HEK293 (cell line): ENCODE results near the gene ADIG.

Experiments used
- CTCF ChIA-PET: fragments of 350-600 bp; formaldehyde crosslinking; extraction: SDS; loops from one replicate; lab custom pipeline; 2021; ENCODE audit warnings: antibody characterized with exemption; lab: Yijun Ruan, JAX
- POLR2A ChIA-PET: fragments of 300-600 bp; formaldehyde crosslinking; extraction: SDS; loops from one replicate; lab custom pipeline; 2020; ENCODE audit warnings: antibody characterized with exemption, inconsistent platforms; lab: Yijun Ruan, JAX
- H3K27ac ChIP-seq: fragments of 200-500 bp; sonication (Bioruptor generic); 2 replicates; pipeline ENCODE4 v1.5.1; 2014; ENCODE audit warnings: low read depth, low read length, control low read depth, inconsistent platforms; ENCODE audit errors: extremely low read depth
- H3K36me3 ChIP-seq, 2 experiments: fragments of 200-500 bp in 1 of 2; sonication (Bioruptor generic) in 1 of 2; 1 replicate in 1 of 2; 2 replicates in 1 of 2; pipeline ENCODE4 v1.5.1; 2014 to 2017; ENCODE audit warnings: inconsistent platforms in 2 of 2, low read length in 2 of 2; ENCODE audit not compliant: control insufficient read depth in 2 of 2, insufficient read depth in 1 of 2
- H3K4me1 ChIP-seq: fragments of 200-500 bp; sonication (Bioruptor generic); 2 replicates; pipeline ENCODE4 v1.5.1; 2014; ENCODE audit warnings: mild to moderate bottlenecking, low read length, inconsistent platforms; ENCODE audit not compliant: control insufficient read depth, insufficient read depth
- H3K4me3 ChIP-seq: 2 replicates; pipeline ENCODE4 v1.5.1; 2011; ENCODE audit warnings: low read depth, mild to moderate bottlenecking, control low read depth, low read length, moderate library complexity
- H3K9me3 ChIP-seq: fragments of 200-500 bp; sonication (Bioruptor generic); 2 replicates; pipeline ENCODE4 v1.5.1; 2014; ENCODE audit warnings: low read depth, low read length, inconsistent platforms; ENCODE audit not compliant: control insufficient read depth, insufficient read depth
- BCL11A ChIP-seq: fragments of 450-650 bp; formaldehyde crosslinking; IDR thresholded peaks from 2 replicates; pipeline ENCODE4 v1.5.1; 2016; ENCODE audit warnings: low read depth, missing biosample characterization, missing genetic modification characterization
- GLIS1 ChIP-seq: fragments of 450-650 bp; formaldehyde crosslinking; IDR thresholded peaks from 2 replicates; pipeline ENCODE4 v1.5.1; 2016; ENCODE audit warnings: missing biosample characterization, missing genetic modification characterization
- KLF9 ChIP-seq: fragments of 450-650 bp; formaldehyde crosslinking; IDR thresholded peaks from 2 replicates; pipeline ENCODE4 v1.5.1; 2016; ENCODE audit warnings: missing biosample characterization, missing genetic modification characterization, low read depth
- MZF1 ChIP-seq: fragments of 450-650 bp; formaldehyde crosslinking; IDR thresholded peaks from 2 replicates; pipeline ENCODE4 v1.5.1; 2017; ENCODE audit warnings: missing biosample characterization, missing genetic modification characterization, borderline replicate concordance
- PRDM1 ChIP-seq: fragments of 450-650 bp; formaldehyde crosslinking; IDR thresholded peaks from 2 replicates; pipeline ENCODE4; 2016; ENCODE audit warnings: missing biosample characterization, missing genetic modification characterization
- ZFP3 ChIP-seq: fragments of 450-650 bp; formaldehyde crosslinking; IDR thresholded peaks from 2 replicates; pipeline ENCODE4 v1.5.1; 2016; ENCODE audit warnings: low read depth, missing biosample characterization, missing genetic modification characterization
- ZFP69B ChIP-seq: fragments of 450-650 bp; formaldehyde crosslinking; IDR thresholded peaks from 2 replicates; pipeline ENCODE4 v1.5.1; 2016; ENCODE audit warnings: missing biosample characterization, missing genetic modification characterization
- ZIC2 ChIP-seq: fragments of 450-650 bp; formaldehyde crosslinking; IDR thresholded peaks from 2 replicates; pipeline ENCODE4 v1.5.1; 2016; ENCODE audit warnings: missing biosample characterization, missing genetic modification characterization
- ZNF140 ChIP-seq: fragments of 450-650 bp; formaldehyde crosslinking; IDR thresholded peaks from 2 replicates; pipeline ENCODE4 v1.5.1; 2016; ENCODE audit warnings: missing biosample characterization, missing genetic modification characterization
- ZNF24 ChIP-seq: fragments of 450-650 bp; formaldehyde crosslinking; IDR thresholded peaks from 2 replicates; pipeline ENCODE4 v1.5.1; 2016; ENCODE audit warnings: missing biosample characterization, missing genetic modification characterization
- ZNF248 ChIP-seq: fragments of 450-650 bp; formaldehyde crosslinking; IDR thresholded peaks from 2 replicates; pipeline ENCODE4 v1.5.1; 2017; ENCODE audit warnings: missing biosample characterization, missing genetic modification characterization
- ZNF266 ChIP-seq: fragments of 450-650 bp; formaldehyde crosslinking; IDR thresholded peaks from 2 replicates; pipeline ENCODE4 v1.5.1; 2016; ENCODE audit warnings: missing biosample characterization, missing genetic modification characterization, low read depth
- ZNF292 ChIP-seq: fragments of 450-650 bp; formaldehyde crosslinking; IDR thresholded peaks from 2 replicates; pipeline ENCODE4 v1.5.1; 2016; ENCODE audit warnings: low read depth, missing biosample characterization, missing genetic modification characterization, borderline replicate concordance
- ZNF335 ChIP-seq: fragments of 450-650 bp; formaldehyde crosslinking; conservative IDR thresholded peaks from 2 replicates; pipeline ENCODE4 v1.5.1; 2016; ENCODE audit warnings: missing biosample characterization, missing genetic modification characterization
- ZNF341 ChIP-seq: fragments of 450-650 bp; formaldehyde crosslinking; IDR thresholded peaks from 2 replicates; pipeline ENCODE4; 2016; ENCODE audit warnings: low read depth, missing biosample characterization, missing genetic modification characterization
- ZNF366 ChIP-seq: fragments of 450-650 bp; formaldehyde crosslinking; conservative IDR thresholded peaks from 2 replicates; pipeline ENCODE4 v1.5.1; 2016; ENCODE audit warnings: missing biosample characterization, missing genetic modification characterization
- ZNF37A ChIP-seq: fragments of 450-650 bp; IDR thresholded peaks from 2 replicates; pipeline ENCODE4 v1.5.1; 2018; ENCODE audit warnings: missing biosample characterization, missing genetic modification characterization
- ZNF391 ChIP-seq: fragments of 450-650 bp; formaldehyde crosslinking; IDR thresholded peaks from 2 replicates; pipeline ENCODE4 v1.5.1; 2016; ENCODE audit warnings: low read depth, missing biosample characterization, missing genetic modification characterization, borderline replicate concordance
- ZNF404 ChIP-seq: fragments of 450-650 bp; formaldehyde crosslinking; IDR thresholded peaks from 2 replicates; pipeline ENCODE4 v1.5.1; 2017; ENCODE audit warnings: missing biosample characterization, missing genetic modification characterization
- ZNF585B ChIP-seq: fragments of 450-650 bp; formaldehyde crosslinking; IDR thresholded peaks from 2 replicates; pipeline ENCODE4 v1.5.1; 2016; ENCODE audit warnings: missing biosample characterization, missing genetic modification characterization
- ZNF621 ChIP-seq: fragments of 450-650 bp; formaldehyde crosslinking; IDR thresholded peaks from 2 replicates; pipeline ENCODE4 v1.5.1; 2017; ENCODE audit warnings: missing biosample characterization, missing genetic modification characterization
- ZNF624 ChIP-seq: fragments of 450-650 bp; formaldehyde crosslinking; IDR thresholded peaks from 2 replicates; pipeline ENCODE4 v1.5.1; 2017; ENCODE audit warnings: missing biosample characterization, missing genetic modification characterization
- ZNF626 ChIP-seq: fragments of 450-650 bp; sonication (Bioruptor Pico); formaldehyde crosslinking; IDR thresholded peaks from 2 replicates; pipeline ENCODE4 v1.5.1; 2018; ENCODE audit warnings: missing biosample characterization, missing genetic modification characterization, inconsistent platforms
- ZNF664 ChIP-seq: fragments of 450-650 bp; formaldehyde crosslinking; IDR thresholded peaks from 2 replicates; pipeline ENCODE4 v1.5.1; 2016; ENCODE audit warnings: missing biosample characterization, missing genetic modification characterization
- ZNF777 ChIP-seq: fragments of 450-650 bp; formaldehyde crosslinking; IDR thresholded peaks from 2 replicates; pipeline ENCODE4 v1.5.1; 2017; ENCODE audit warnings: missing biosample characterization, missing genetic modification characterization, borderline replicate concordance
- ZSCAN30 ChIP-seq: fragments of 450-650 bp; IDR thresholded peaks from 2 replicates; pipeline ENCODE4 v1.5.1; 2018; ENCODE audit warnings: missing biosample characterization, mild to moderate bottlenecking, missing genetic modification characterization, moderate library complexity
- TF ChIP-seq, protein P1 (sequence below): fragments of 450-650 bp; formaldehyde crosslinking; IDR thresholded peaks from 2 replicates; pipeline ENCODE4 v1.5.1; 2017; ENCODE audit warnings: missing biosample characterization, mild to moderate bottlenecking, missing genetic modification characterization, moderate library complexity
- TF ChIP-seq, protein P2 (sequence below): fragments of 450-650 bp; formaldehyde crosslinking; IDR thresholded peaks from 2 replicates; pipeline ENCODE4 v1.5.1; 2016; ENCODE audit warnings: missing biosample characterization, missing genetic modification characterization

Gene ADIG

DNA sequence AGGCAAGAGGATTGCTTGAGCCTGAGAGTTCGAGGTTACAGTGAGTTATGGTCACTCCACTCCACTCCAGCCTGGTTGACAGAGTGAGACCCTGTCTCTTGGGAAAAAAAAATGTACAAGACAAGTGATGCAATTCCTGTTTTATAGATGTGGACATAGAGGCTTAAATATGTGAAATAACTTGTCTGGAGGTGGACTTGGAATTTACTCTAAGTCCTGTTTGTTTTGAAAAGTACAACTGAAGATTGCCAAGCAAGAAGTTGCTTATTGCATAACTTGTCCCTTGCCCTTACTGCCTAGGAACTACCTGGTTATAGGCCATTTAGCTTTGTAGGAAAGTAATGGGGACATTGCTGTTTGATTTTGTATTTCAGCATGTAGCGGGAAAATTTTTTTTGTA, 26.0 kb upstream of the ADIG start (continued):
- no peak for TF ChIP-seq ZFP69B (tag by site-specific recombination)
- no peak for TF ChIP-seq ZNF621
- TF ChIP-seq ZNF292 (tag by site-specific recombination): no peak
- no peak for TF ChIP-seq ZNF335 (tag by site-specific recombination)
- TF ChIP-seq ZNF624 (tag by site-specific recombination): no peak
- TF ChIP-seq ZNF664 (tag by site-specific recombination): no peak
- TF ChIP-seq BCL11A: no peak
- no peak for TF ChIP-seq ZNF248 (tag by site-specific recombination)
- TF ChIP-seq ZIC2: no peak
- TF ChIP-seq, all 188 proteins: peak for 0

DNA sequence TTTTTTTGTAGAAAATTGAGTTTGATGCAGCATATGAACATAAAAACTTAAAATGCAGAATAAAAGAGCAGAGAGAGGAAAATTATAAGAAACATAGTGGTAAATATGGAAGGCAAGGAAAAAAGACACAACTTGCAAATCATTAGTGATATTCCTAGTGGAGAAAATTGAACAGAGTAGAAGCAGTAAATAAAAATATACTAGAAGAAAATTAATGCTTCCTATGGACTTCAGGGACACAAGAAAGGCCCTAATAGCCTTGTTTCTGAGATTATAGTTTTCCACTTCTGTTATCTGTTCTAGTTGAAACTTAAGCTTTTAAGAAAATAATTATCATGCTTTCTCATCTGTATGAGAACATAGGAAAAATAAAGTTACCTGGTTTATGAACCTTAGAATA, 25.6 kb upstream of the ADIG start:
- Histone ChIP-seq H3K4me1 (no peaks in the 10 kb centered on the region), H3K9me3 (no peaks in the 10 kb centered on the region), H3K36me3 (peaks cover 31 to 93% of the 10 kb centered on the region in 2 experiments), H3K4me3 (no peak overlapping the region), H3K27ac (no peak overlapping the region)
- TF ChIP-seq PRDM1 (tag by site-specific recombination): no peak
- TF ChIP-seq ZNF777 (tag by site-specific recombination): no peak
- TF ChIP-seq ZNF404: no peak
- TF ChIP-seq GLIS1 (tag by site-specific recombination): no peak
- no peak for TF ChIP-seq ZNF585B
- no peak for TF ChIP-seq ZNF341
- no peak for TF ChIP-seq KLF9 (tag by site-specific recombination)
- TF ChIP-seq, protein P1, sequence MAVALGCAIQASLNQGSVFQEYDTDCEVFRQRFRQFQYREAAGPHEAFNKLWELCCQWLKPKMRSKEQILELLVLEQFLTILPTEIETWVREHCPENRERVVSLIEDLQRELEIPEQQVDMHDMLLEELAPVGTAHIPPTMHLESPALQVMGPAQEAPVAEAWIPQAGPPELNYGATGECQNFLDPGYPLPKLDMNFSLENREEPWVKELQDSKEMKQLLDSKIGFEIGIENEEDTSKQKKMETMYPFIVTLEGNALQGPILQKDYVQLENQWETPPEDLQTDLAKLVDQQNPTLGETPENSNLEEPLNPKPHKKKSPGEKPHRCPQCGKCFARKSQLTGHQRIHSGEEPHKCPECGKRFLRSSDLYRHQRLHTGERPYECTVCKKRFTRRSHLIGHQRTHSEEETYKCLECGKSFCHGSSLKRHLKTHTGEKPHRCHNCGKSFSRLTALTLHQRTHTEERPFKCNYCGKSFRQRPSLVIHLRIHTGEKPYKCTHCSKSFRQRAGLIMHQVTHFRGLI (tag by site-specific recombination): no peak
- TF ChIP-seq ZNF24 (tag by site-specific recombination): no peak
- TF ChIP-seq ZSCAN30 (tag by site-specific recombination): no peak
- TF ChIP-seq, protein P2, sequence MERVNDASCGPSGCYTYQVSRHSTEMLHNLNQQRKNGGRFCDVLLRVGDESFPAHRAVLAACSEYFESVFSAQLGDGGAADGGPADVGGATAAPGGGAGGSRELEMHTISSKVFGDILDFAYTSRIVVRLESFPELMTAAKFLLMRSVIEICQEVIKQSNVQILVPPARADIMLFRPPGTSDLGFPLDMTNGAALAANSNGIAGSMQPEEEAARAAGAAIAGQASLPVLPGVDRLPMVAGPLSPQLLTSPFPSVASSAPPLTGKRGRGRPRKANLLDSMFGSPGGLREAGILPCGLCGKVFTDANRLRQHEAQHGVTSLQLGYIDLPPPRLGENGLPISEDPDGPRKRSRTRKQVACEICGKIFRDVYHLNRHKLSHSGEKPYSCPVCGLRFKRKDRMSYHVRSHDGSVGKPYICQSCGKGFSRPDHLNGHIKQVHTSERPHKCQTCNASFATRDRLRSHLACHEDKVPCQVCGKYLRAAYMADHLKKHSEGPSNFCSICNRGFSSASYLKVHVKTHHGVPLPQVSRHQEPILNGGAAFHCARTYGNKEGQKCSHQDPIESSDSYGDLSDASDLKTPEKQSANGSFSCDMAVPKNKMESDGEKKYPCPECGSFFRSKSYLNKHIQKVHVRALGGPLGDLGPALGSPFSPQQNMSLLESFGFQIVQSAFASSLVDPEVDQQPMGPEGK (tag by site-specific recombination): no peak
- TF ChIP-seq MZF1: no peak
- no peak for TF ChIP-seq ZNF37A (tag by site-specific recombination)
- no peak for TF ChIP-seq ZNF266 (tag by site-specific recombination)
- TF ChIP-seq ZNF366 (tag by site-specific recombination): no peak
- TF ChIP-seq ZFP3: no peak
- TF ChIP-seq ZNF626: no peak
- no peak for TF ChIP-seq ZNF391
- no peak for TF ChIP-seq ZNF140 (tag by site-specific recombination)
- ChIA-PET CTCF (interaction anchor here (0.7 kb wide), 2 partner anchors 79 to 351 kb away, joined by 3 to 7 read pairs; no protein-coding TSS in a partner anchor), POLR2A (no interaction called here)
